Bronchial epithelial cell (primary cell): Measurements from ENCODE around the gene ROR2. TPM values are rescaled to one million over a fixed set of nuclear protein-coding genes. Genes with fewer than 3 reads are reported as not detected.

Experiments
- DNase-seq: peaks from one replicate; pipeline ENCODE4 v3.0.0-alpha.2; 2010; ENCODE audit warnings: low read depth
- FAIRE-seq: peaks from 2 replicates; lab custom pipeline; 2011; peaks lifted over from hg19 to GRCh38; lab: Jason Lieb, UNC
- H3K27me3 ChIP-seq: 2 replicates; pipeline ENCODE4 v1.5.1; 2011; ENCODE audit warnings: low read length; ENCODE audit not compliant: control insufficient read depth, insufficient read depth
- H3K36me3 ChIP-seq: 2 replicates; pipeline ENCODE4 v1.5.1; 2011; ENCODE audit warnings: low read length; ENCODE audit not compliant: control insufficient read depth, insufficient read depth
- H3K4me3 ChIP-seq: 2 replicates; pipeline ENCODE4 v1.5.1; 2011; ENCODE audit warnings: mild to moderate bottlenecking, low read depth, low read length, control low read depth
- CTCF ChIP-seq: IDR thresholded peaks from 2 replicates; pipeline ENCODE4 v1.5.1; 2011; ENCODE audit warnings: mild to moderate bottlenecking, moderate library complexity, low read length, control low read depth, inconsistent platforms; ENCODE audit not compliant: insufficient read depth, severe bottlenecking
- total RNA-seq: library from RNA; depleted of rRNA; stranded (reverse); fragments of >200 nt; gene quantifications from 2 replicates; pipeline ENCODE4 v1.2.1, GENCODE V29; 2014

ROR2 gene
- total RNA-seq, 1 donor from 2014 or later: 0.26 TPM

GRCh38 chr9:91900055-91900796 is 49.8 kb downstream of the ROR2 start:
- Histone ChIP-seq H3K4me3 (no peak overlapping the region), H3K27me3 (no peaks in the 10 kb centered on the region), H3K36me3 (no peaks in the 10 kb centered on the region)
- FAIRE-seq: no peak
- no peak for DNase-seq
- TF ChIP-seq CTCF: no peak

GRCh38 chr9:91899594-91899993 is 50.4 kb downstream of the ROR2 start:
- no peaks in the 10 kb centered on the region for H3K27me3 ChIP-seq
- DNase-seq (no peak), FAIRE-seq (peak; percentile 81)
- H3K36me3 ChIP-seq: no peaks in the 10 kb centered on the region
- no peak for TF ChIP-seq CTCF
- no peak overlapping the region for H3K4me3 ChIP-seq

GRCh38 chr9:91899219-91899563 is 50.8 kb downstream of the ROR2 start:
- H3K36me3 ChIP-seq: no peaks in the 10 kb centered on the region
- H3K4me3 ChIP-seq: no peak overlapping the region
- TF ChIP-seq CTCF: no peak
- DNase-seq: no peak
- FAIRE-seq: no peak
- H3K27me3 ChIP-seq: no peaks in the 10 kb centered on the region

GRCh38 chr9:91898451-91899218 is 51.4 kb downstream of the ROR2 start:
- no peaks in the 10 kb centered on the region for H3K27me3 ChIP-seq
- FAIRE-seq (no peak), DNase-seq (peak; percentile 39)
- H3K4me3 ChIP-seq: no peak overlapping the region
- TF ChIP-seq CTCF: no peak
- H3K36me3 ChIP-seq: no peaks in the 10 kb centered on the region

GRCh38 chr9:91897201-91897600 is 52.8 kb downstream of the ROR2 start:
- DNase-seq (no peak), FAIRE-seq (no peak)
- H3K36me3 ChIP-seq: no peaks in the 10 kb centered on the region
- H3K27me3 ChIP-seq: no peaks in the 10 kb centered on the region
- H3K4me3 ChIP-seq: no peak overlapping the region
- no peak for TF ChIP-seq CTCF
